Measurements from ENCODE around the gene SLC15A3.

DNA sequence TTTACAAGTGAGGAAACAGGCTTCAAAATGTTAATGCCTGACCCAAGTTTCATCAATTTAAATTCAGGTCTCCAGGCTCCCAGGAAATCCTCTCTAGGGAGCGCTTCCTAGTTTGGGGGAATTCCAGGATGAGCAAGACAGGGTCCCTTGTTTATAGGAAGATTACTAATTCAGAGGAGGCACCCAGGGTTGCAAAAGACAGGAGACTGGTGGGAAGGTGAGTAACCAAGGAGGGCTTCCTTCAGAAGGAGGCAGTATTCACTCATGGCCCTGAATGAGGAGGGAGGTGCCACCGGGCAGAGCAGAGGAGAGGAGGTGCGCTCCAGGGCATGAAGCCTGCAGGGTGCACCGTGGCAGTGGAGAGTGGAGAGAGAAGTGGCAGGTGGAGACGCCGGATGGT is 26.1 kb downstream of the SLC15A3 start:
- TF ChIP-seq GATA3 (IDR thresholded peaks at IDR 0.05; ENCODE audit: low read depth, low read length), result no peak
- no peak for TF ChIP-seq GATA2 (IDR thresholded peaks at IDR 0.05; ENCODE audit: low read depth, low read length)
